IMR-90 (cell line): Measurements from ENCODE around the gene MLANA. TPM values are rescaled to one million over a fixed set of nuclear protein-coding genes. Genes with fewer than 3 reads are reported as not detected.

Source experiments
- ATAC-seq: fragments of 200-7000 bp; cut with Tn5 transposase; 2 replicates; pipeline ENCODE4 v1.9.1; 2020; ENCODE audit warnings: low read depth, mild to moderate bottlenecking, moderate library complexity
- BruUV-seq: library from RNA; stranded (reverse); fragments of 400-500 nt; replicated peaks from 2 replicates; lab custom pipeline; 2021; lab: Mats Ljungman, UMichigan
- CTCF ChIA-PET: fragments of 300-600 bp; formaldehyde crosslinking; extraction: SDS; loops from one replicate; lab custom pipeline; 2021; ENCODE audit warnings: antibody characterized with exemption; lab: Yijun Ruan, JAX
- POLR2A ChIA-PET: fragments of 300-600 bp; sonication (Branson Sonifier 250); formaldehyde crosslinking; loops from one replicate; lab custom pipeline; 2022; ENCODE audit warnings: antibody characterized with exemption; ENCODE audit not compliant: unreplicated experiment; lab: Charles Lee
- DNase-seq: peaks from one replicate; pipeline ENCODE4 v3.0.0; 2013
- H2AFZ ChIP-seq: replicated peaks from 2 replicates; pipeline ENCODE3; 2013; ENCODE audit warnings: low read length, mild to moderate bottlenecking; ENCODE audit not compliant: poor library complexity
- H2AK5ac ChIP-seq: 2 replicates; pipeline ENCODE4 v1.6.1; 2013; ENCODE audit warnings: low read depth, low read length, inconsistent platforms
- H2AK9ac ChIP-seq: replicated peaks from 2 replicates; pipeline ENCODE3; 2013; ENCODE audit warnings: mild to moderate bottlenecking, low read depth, low read length, moderate library complexity; ENCODE audit not compliant: poor library complexity
- H2BK120ac ChIP-seq: 2 replicates; pipeline ENCODE4 v1.6.1; 2013; ENCODE audit warnings: low read depth, low read length, inconsistent platforms
- H2BK15ac ChIP-seq: 3 replicates; pipeline ENCODE4 v1.6.1; 2013; ENCODE audit warnings: low read depth, low read length, inconsistent platforms
- H2BK20ac ChIP-seq: 2 replicates; pipeline ENCODE4 v1.6.1; 2013; ENCODE audit warnings: low read depth, mild to moderate bottlenecking, inconsistent platforms, low read length, moderate library complexity
- H2BK5ac ChIP-seq: 2 replicates; pipeline ENCODE4 v1.6.1; 2013; ENCODE audit warnings: mild to moderate bottlenecking, low read depth, low read length, inconsistent platforms; ENCODE audit not compliant: poor library complexity, severe bottlenecking
- H3K14ac ChIP-seq: replicated peaks from 2 replicates; pipeline ENCODE4 v1.6.1; 2013; ENCODE audit warnings: low read depth, low read length, inconsistent platforms
- H3K18ac ChIP-seq: 2 replicates; pipeline ENCODE4 v1.6.1; 2013; ENCODE audit warnings: low read depth, low read length, control low read depth
- H3K23ac ChIP-seq: 2 replicates; pipeline ENCODE4 v1.6.1; 2013; ENCODE audit warnings: low read depth, low read length, inconsistent platforms
- H3K27ac ChIP-seq: 2 replicates; pipeline ENCODE4 v1.5.1; 2013; ENCODE audit warnings: mild to moderate bottlenecking, control low read depth, low read length; ENCODE audit not compliant: insufficient read depth
- H3K27me3 ChIP-seq: 2 replicates; pipeline ENCODE4 v1.6.1; 2013; ENCODE audit warnings: low read length; ENCODE audit not compliant: control insufficient read depth, insufficient read depth
- H3K36me3 ChIP-seq: 2 replicates; pipeline ENCODE4 v1.6.1; 2013; ENCODE audit warnings: low read length, mixed read lengths; ENCODE audit not compliant: control insufficient read depth, insufficient read depth
- H3K4ac ChIP-seq: 2 replicates; pipeline ENCODE4 v1.6.1; 2013; ENCODE audit warnings: low read depth, low read length, inconsistent platforms
- H3K4me1 ChIP-seq: 2 replicates; pipeline ENCODE4 v1.6.1; 2013; ENCODE audit warnings: low read length, mixed read lengths; ENCODE audit not compliant: control insufficient read depth, insufficient read depth
- H3K4me2 ChIP-seq: 2 replicates; pipeline ENCODE4 v1.6.1; 2013; ENCODE audit warnings: low read depth, mild to moderate bottlenecking, control low read depth, low read length, moderate library complexity
- H3K4me3 ChIP-seq: 2 replicates; pipeline ENCODE4 v1.5.1; 2013; ENCODE audit warnings: low read depth, mild to moderate bottlenecking, control low read depth, low read length, moderate library complexity; ENCODE audit not compliant: insufficient read depth
- H3K56ac ChIP-seq: 2 replicates; pipeline ENCODE4 v1.6.1; 2013; ENCODE audit warnings: low read length, inconsistent platforms; ENCODE audit not compliant: insufficient read depth; ENCODE audit errors: extremely low read depth
- H3K79me1 ChIP-seq, 2 experiments: 2 replicates each; pipeline ENCODE4 v1.6.1; 2013; ENCODE audit warnings: low read length in 2 of 2, inconsistent platforms in 1 of 2, low read depth in 1 of 2
- H3K9ac ChIP-seq: 2 replicates; pipeline ENCODE4 v1.6.1; 2013; ENCODE audit warnings: low read depth, low read length, control low read depth
- H3K9me1 ChIP-seq: 2 replicates; pipeline ENCODE4 v1.6.1; 2013; ENCODE audit warnings: low read length, inconsistent platforms; ENCODE audit not compliant: insufficient read depth
- H3K9me3 ChIP-seq: 2 replicates; pipeline ENCODE4 v1.6.1; 2013; ENCODE audit warnings: low read length; ENCODE audit not compliant: control insufficient read depth, insufficient read depth
- H4K20me1 ChIP-seq: 2 replicates; pipeline ENCODE4 v1.6.1; 2013; ENCODE audit warnings: low read length, inconsistent platforms; ENCODE audit not compliant: insufficient read depth
- H4K5ac ChIP-seq: 2 replicates; pipeline ENCODE4 v1.6.1; 2013; ENCODE audit warnings: mild to moderate bottlenecking, low read depth, low read length, control low read depth
- H4K8ac ChIP-seq, 2 experiments: 2 replicates each; pipeline ENCODE4 v1.6.1; 2013; ENCODE audit warnings: low read depth in 2 of 2, low read length in 2 of 2, control low read depth in 1 of 2, inconsistent platforms in 1 of 2
- H4K91ac ChIP-seq: 2 replicates; pipeline ENCODE4 v1.6.1; 2013; ENCODE audit warnings: low read depth, low read length, inconsistent platforms; ENCODE audit not compliant: insufficient read depth
- BHLHE40 ChIP-seq: fragments of 150-350 bp; IDR thresholded peaks from 2 replicates; pipeline ENCODE4 v1.6.1; 2016; ENCODE audit warnings: mild to moderate bottlenecking, low read depth, low read length
- CEBPB ChIP-seq: IDR thresholded peaks from 2 replicates; pipeline ENCODE4 v1.6.1; 2012; ENCODE audit warnings: low read depth, low read length, improper control_type of control experiment
- CHD1 ChIP-seq: IDR thresholded peaks from 2 replicates; pipeline ENCODE4 v1.6.1; 2012; ENCODE audit warnings: low read depth, low read length, improper control_type of control experiment
- MAZ ChIP-seq: IDR thresholded peaks from 2 replicates; pipeline ENCODE4 v1.6.1; 2012; ENCODE audit warnings: low read depth, mild to moderate bottlenecking, low read length, improper control_type of control experiment, moderate library complexity, borderline replicate concordance
- MXI1 ChIP-seq: IDR thresholded peaks from 2 replicates; pipeline ENCODE4 v1.6.1; 2012; ENCODE audit warnings: low read depth, mild to moderate bottlenecking, low read length, moderate library complexity, borderline replicate concordance
- NFE2L2 ChIP-seq: fragments of 150-350 bp; IDR thresholded peaks from 2 replicates; pipeline ENCODE4 v1.6.1; 2016; ENCODE audit warnings: low read depth, mild to moderate bottlenecking, low read length
- POLR2A ChIP-seq: IDR thresholded peaks from 2 replicates; pipeline ENCODE4 v1.6.1; 2012; ENCODE audit warnings: mild to moderate bottlenecking, low read depth, low read length
- RAD21 ChIP-seq: IDR thresholded peaks from 2 replicates; pipeline ENCODE4 v1.6.1; 2012; ENCODE audit warnings: low read length, improper control_type of control experiment
- RCOR1 ChIP-seq: IDR thresholded peaks from 2 replicates; pipeline ENCODE4 v1.6.1; 2012; ENCODE audit warnings: mild to moderate bottlenecking, low read length, improper control_type of control experiment; ENCODE audit not compliant: insufficient replicate concordance
- SMC3 ChIP-seq: fragments of 150-350 bp; IDR thresholded peaks from 2 replicates; pipeline ENCODE4 v1.6.1; 2016; ENCODE audit warnings: low read depth, mild to moderate bottlenecking, antibody characterized with exemption, low read length, moderate library complexity
- WGBS, 2 experiments: methylation state at CpG; one replicate each; pipeline versions ENCODE4 v1.1.5 to v1.1.7; 2013; ENCODE audit warnings: missing lambda C conversion rate in 2 of 2; ENCODE audit not compliant: insufficient read length in 1 of 2; ENCODE audit errors: extremely low coverage in 2 of 2; 5-methylcytosine and 5-hydroxymethylcytosine counted together
- dilution Hi-C: fragments of 300-500 bp; cut with HindIII; formaldehyde crosslinking; loops from one replicate; pipeline ENCODE4 v1.14.3; 2018; ENCODE audit warnings: low sequenced_read_pairs; ENCODE audit not compliant: unreplicated experiment
- in situ Hi-C: fragments of 300-500 bp; cut with MboI; formaldehyde crosslinking; loops from 3 replicates; pipeline ENCODE4 v1.14.3; 2019; ENCODE audit warnings: low sequenced_read_pairs, inconsistent platforms, mixed read lengths
- intact Hi-C: fragments of 100-400 bp; cut with micrococcal nuclease; formaldehyde crosslinking; loops from 2 replicates; pipeline ENCODE4 v1.10.0; 2022
- polyA plus RNA-seq, 3 experiments: library from polyadenylated mRNA; depleted of rRNA; stranded (reverse); fragments of >200 nt; gene quantifications; 2 replicates each; pipeline ENCODE4 v1.2.3, GENCODE V29; 2012; ENCODE audit warnings: low replicate concordance in 1 of 3
- total RNA-seq: library from RNA; depleted of rRNA; stranded (reverse); fragments of >200 nt; gene quantifications from 2 replicates; pipeline ENCODE4 v1.2.3, GENCODE V29; 2012
- TF ChIP-seq, protein P1 (sequence below): fragments of 150-350 bp; IDR thresholded peaks from 2 replicates; pipeline ENCODE4 v1.6.1; 2017; ENCODE audit warnings: mild to moderate bottlenecking, antibody characterized with exemption, low read length, low read depth
- TF ChIP-seq, protein P2 (sequence below): fragments of 150-350 bp; IDR thresholded peaks from 2 replicates; pipeline ENCODE4 v1.6.1; 2016; ENCODE audit warnings: low read depth, mild to moderate bottlenecking, low read length, moderate library complexity, borderline replicate concordance
- TF ChIP-seq, protein P3 (sequence below): conservative IDR thresholded peaks from 2 replicates; pipeline ENCODE4 v1.5.1; 2012; ENCODE audit warnings: mild to moderate bottlenecking, low read depth, low read length, improper control_type of control experiment

Gene MLANA
- total and polyA plus RNA-seq, 2 of the 4 experiments (the other 2 are of a cell fraction): not detected

DNA sequence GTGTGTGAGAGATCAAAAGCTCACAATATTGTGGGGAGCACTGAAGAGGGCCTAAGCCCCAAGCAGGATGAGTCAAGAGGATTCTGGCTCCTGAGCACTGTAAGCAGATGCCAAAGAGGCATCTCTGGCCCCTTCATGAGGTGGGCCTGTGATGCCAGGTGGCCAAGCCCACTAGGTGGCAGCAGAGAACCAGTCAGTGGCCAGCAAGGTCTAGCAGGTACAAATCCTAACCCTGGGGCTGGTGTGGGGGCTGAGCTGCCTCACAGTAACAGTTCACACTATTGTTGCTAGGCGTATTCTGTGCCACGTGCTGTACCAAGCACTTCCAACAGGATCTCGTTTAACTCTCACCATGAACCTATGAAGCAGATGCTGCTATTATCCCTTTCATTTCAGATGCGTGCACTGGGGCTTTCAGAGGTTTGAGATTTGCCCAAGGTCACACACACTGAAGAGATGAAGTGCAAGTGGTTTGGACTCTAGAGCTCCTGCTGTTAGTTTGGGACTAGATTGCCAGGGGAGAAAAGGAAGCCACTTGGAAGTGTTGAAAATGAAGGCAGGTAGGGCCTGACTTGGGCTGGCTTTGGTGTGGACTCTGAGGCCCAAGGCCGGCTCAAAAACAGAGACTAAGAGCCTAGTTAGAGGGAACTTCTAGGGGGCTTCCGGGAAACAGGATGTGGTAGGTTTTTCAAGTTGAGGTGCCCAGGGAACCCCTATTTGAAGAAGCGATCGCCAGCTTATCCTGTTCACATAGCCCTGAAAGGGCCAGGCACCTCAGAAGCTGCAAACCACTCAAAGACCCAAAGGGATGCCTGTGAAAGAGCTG lies 4.4 kb upstream of the MLANA start:
- Histone ChIP-seq H3K27ac (no peak overlapping the region), H2BK5ac (no peak overlapping the region), H3K4me2 (no peak overlapping the region), H2AFZ (peak overlapping the region; percentile 35), H3K9me3 (no peaks in the 10 kb centered on the region), H4K8ac (no peak overlapping the region), H2BK15ac (no peak overlapping the region), H3K9me1 (no peaks in the 10 kb centered on the region), H3K18ac (no peak overlapping the region), H4K91ac (no peak overlapping the region), H2AK9ac (peak overlapping the region; percentile 8), H3K4me1 (no peaks in the 10 kb centered on the region), H3K79me1 (no peaks in the 10 kb centered on the region), H3K14ac (no peak overlapping the region), H2BK20ac (no peak overlapping the region), H3K23ac (no peak overlapping the region), H3K4me3 (no peak overlapping the region), H4K5ac (no peak overlapping the region), H4K20me1 (no peaks in the 10 kb centered on the region), H3K4ac (no peak overlapping the region), H3K56ac (no peak overlapping the region), H3K9ac (no peak overlapping the region), H3K27me3 (peaks cover 11% of the 10 kb centered on the region), H3K36me3 (no peaks in the 10 kb centered on the region), H2BK120ac (no peak overlapping the region), H2AK5ac (no peak overlapping the region)
- in situ Hi-C loops: loop anchor here (10.0 kb wide), 1 partner anchor 418 kb away; no protein-coding TSS in a partner anchor
- peak; percentile 99 for ATAC-seq
- intact Hi-C loops: loop anchor here (1.0 to 2.0 kb wide), 2 partner anchors 168 to 420 kb away; no protein-coding TSS in a partner anchor
- WGBS, 2 experiments: 75% methylated on average over 2 of the region's 8 CpGs; no CpG with 5 or more reads in 1 of the 2 experiments
- POLR2A ChIA-PET: no interaction called here
- dilution Hi-C loops: no loop called here
- TF ChIP-seq, protein P1, sequence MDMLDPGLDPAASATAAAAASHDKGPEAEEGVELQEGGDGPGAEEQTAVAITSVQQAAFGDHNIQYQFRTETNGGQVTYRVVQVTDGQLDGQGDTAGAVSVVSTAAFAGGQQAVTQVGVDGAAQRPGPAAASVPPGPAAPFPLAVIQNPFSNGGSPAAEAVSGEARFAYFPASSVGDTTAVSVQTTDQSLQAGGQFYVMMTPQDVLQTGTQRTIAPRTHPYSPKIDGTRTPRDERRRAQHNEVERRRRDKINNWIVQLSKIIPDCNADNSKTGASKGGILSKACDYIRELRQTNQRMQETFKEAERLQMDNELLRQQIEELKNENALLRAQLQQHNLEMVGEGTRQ: peak; percentile 17; the same call in 1 of the 2 replicates
- TF ChIP-seq SMC3: peak; percentile 76
- TF ChIP-seq NFE2L2: no peak
- TF ChIP-seq MAZ: peak; percentile 37; the same call in 1 of the 2 replicates
- TF ChIP-seq BHLHE40: no peak; the same call in 1 of the 2 replicates
- peak; percentile 90 for TF ChIP-seq RAD21
- no peak for TF ChIP-seq MXI1
- TF ChIP-seq POLR2A: 0 out of 2 replicates have a peak, but pooled peaks have one; percentile 33
- TF ChIP-seq CEBPB: no peak
- no peak for TF ChIP-seq RCOR1
- no peak for TF ChIP-seq CHD1
- TF ChIP-seq, protein P2, sequence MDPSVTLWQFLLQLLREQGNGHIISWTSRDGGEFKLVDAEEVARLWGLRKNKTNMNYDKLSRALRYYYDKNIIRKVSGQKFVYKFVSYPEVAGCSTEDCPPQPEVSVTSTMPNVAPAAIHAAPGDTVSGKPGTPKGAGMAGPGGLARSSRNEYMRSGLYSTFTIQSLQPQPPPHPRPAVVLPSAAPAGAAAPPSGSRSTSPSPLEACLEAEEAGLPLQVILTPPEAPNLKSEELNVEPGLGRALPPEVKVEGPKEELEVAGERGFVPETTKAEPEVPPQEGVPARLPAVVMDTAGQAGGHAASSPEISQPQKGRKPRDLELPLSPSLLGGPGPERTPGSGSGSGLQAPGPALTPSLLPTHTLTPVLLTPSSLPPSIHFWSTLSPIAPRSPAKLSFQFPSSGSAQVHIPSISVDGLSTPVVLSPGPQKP: no peak
- TF ChIP-seq, protein P3, sequence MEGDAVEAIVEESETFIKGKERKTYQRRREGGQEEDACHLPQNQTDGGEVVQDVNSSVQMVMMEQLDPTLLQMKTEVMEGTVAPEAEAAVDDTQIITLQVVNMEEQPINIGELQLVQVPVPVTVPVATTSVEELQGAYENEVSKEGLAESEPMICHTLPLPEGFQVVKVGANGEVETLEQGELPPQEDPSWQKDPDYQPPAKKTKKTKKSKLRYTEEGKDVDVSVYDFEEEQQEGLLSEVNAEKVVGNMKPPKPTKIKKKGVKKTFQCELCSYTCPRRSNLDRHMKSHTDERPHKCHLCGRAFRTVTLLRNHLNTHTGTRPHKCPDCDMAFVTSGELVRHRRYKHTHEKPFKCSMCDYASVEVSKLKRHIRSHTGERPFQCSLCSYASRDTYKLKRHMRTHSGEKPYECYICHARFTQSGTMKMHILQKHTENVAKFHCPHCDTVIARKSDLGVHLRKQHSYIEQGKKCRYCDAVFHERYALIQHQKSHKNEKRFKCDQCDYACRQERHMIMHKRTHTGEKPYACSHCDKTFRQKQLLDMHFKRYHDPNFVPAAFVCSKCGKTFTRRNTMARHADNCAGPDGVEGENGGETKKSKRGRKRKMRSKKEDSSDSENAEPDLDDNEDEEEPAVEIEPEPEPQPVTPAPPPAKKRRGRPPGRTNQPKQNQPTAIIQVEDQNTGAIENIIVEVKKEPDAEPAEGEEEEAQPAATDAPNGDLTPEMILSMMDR: peak; percentile 93
- DNase-seq: peak; percentile 65
- no TSS peak for BruUV-seq
- CTCF ChIA-PET: interaction anchor here (0.5 to 1.7 kb wide), 9 partner anchors 8 to 1388 kb away, joined by 3 to 12 read pairs (median 3); no protein-coding TSS in a partner anchor
